HFF-Myc (cell line): ENCODE data around the gene PITX1.
A peak's percentile ranks its signal among the peaks of the same experiment; 100 is the strongest.

Experiments used
- DNase-seq: peaks from one replicate; pipeline ENCODE4 v3.0.0-alpha.2; 2011; ENCODE audit warnings: low read depth; ENCODE audit errors: extremely low read depth
- H3K4me3 ChIP-seq: replicated peaks from 2 replicates; pipeline ENCODE4 v1.5.1; 2011; ENCODE audit warnings: low read depth, mild to moderate bottlenecking, control low read depth, low read length
- CTCF ChIP-seq: IDR thresholded peaks from 2 replicates; pipeline ENCODE4 v1.5.1; 2012; ENCODE audit warnings: mild to moderate bottlenecking, low read depth, low read length, control low read depth; ENCODE audit errors: missing control alignments

PITX1 gene

GRCh38 chr5:135038813-135039270 lies 4.8 kb upstream of the PITX1 start:
- TF ChIP-seq CTCF = no peak
- peak overlapping the region; percentile 10; the same call in 1 of the 2 replicates for H3K4me3 ChIP-seq
- no peak for DNase-seq

- DNase-seq = no peak
- TF ChIP-seq CTCF = no peak
- H3K4me3 ChIP-seq = no peak overlapping the region
Observed at GRCh38 chr5:135038205-135038812, 4.3 kb upstream of the PITX1 start.

GRCh38 chr5:135037519-135038204 lies 3.6 kb upstream of the PITX1 start:
- no peak for DNase-seq
- TF ChIP-seq CTCF = no peak
- H3K4me3 ChIP-seq = no peak overlapping the region

- no peak for TF ChIP-seq CTCF
- no peak overlapping the region for H3K4me3 ChIP-seq
- DNase-seq = no peak
Observed at GRCh38 chr5:135036405-135036804, 2.4 kb upstream of the PITX1 start.

- H3K4me3 ChIP-seq = no peak overlapping the region
- DNase-seq = no peak
- no peak for TF ChIP-seq CTCF
Observed at GRCh38 chr5:135035678-135036030, 1.6 kb upstream of the PITX1 start.

GRCh38 chr5:135034963-135035677 lies 1.1 kb upstream of the PITX1 start:
- TF ChIP-seq CTCF = no peak
- no peak for DNase-seq
- H3K4me3 ChIP-seq = peak overlapping the region; percentile 34
